GM21717 (cell line): ENCODE results near the gene CUZD1.

Experiments
- ATAC-seq: cut with Tn5 transposase; IDR thresholded peaks from one replicate; pipeline ENCODE4 v1.9.1; 2021; ENCODE audit warnings: mild to moderate bottlenecking, moderate library complexity; ENCODE audit not compliant: unreplicated experiment

The CUZD1 gene

GRCh38 chr10:122855745-122856144 lies 10.1 kb upstream of the CUZD1 start:
- ATAC-seq, result no peak

- no peak for ATAC-seq
Observed at GRCh38 chr10:122854648-122855047, 9.0 kb upstream of the CUZD1 start.

- ATAC-seq, result no peak
Observed at GRCh38 chr10:122853665-122854313, 8.1 kb upstream of the CUZD1 start.

GRCh38 chr10:122852261-122852660 lies 6.6 kb upstream of the CUZD1 start:
- ATAC-seq, result no peak

GRCh38 chr10:122850705-122851640 lies 5.3 kb upstream of the CUZD1 start:
- ATAC-seq, result no peak

GRCh38 chr10:122849900-122850605 lies 4.4 kb upstream of the CUZD1 start:
- no peak for ATAC-seq

- ATAC-seq, result no peak
Observed at GRCh38 chr10:122849090-122849489, 3.4 kb upstream of the CUZD1 start.

GRCh38 chr10:122847782-122848604 lies 2.3 kb upstream of the CUZD1 start:
- no peak for ATAC-seq

GRCh38 chr10:122844146-122844545 lies 1.5 kb downstream of the CUZD1 start:
- no peak for ATAC-seq

GRCh38 chr10:122841569-122841968 lies 4.1 kb downstream of the CUZD1 start:
- no peak for ATAC-seq

- ATAC-seq, result no peak
Observed at GRCh38 chr10:122839505-122839904, 6.2 kb downstream of the CUZD1 start.

GRCh38 chr10:122838880-122839279 lies 6.8 kb downstream of the CUZD1 start:
- no peak for ATAC-seq

GRCh38 chr10:122835908-122836307 lies 9.7 kb downstream of the CUZD1 start:
- no peak for ATAC-seq

GRCh38 chr10:122830965-122831353 lies 14.7 kb downstream of the CUZD1 start:
- no peak for ATAC-seq

- ATAC-seq, result no peak
Observed at GRCh38 chr10:122830273-122830964, 15.2 kb downstream of the CUZD1 start.

GRCh38 chr10:122829454-122829853 lies 16.2 kb downstream of the CUZD1 start:
- ATAC-seq, result no peak

- ATAC-seq, result no peak
Observed at GRCh38 chr10:122828716-122829255, 16.9 kb downstream of the CUZD1 start.

GRCh38 chr10:122827302-122827701 lies 18.4 kb downstream of the CUZD1 start:
- no peak for ATAC-seq

- no peak for ATAC-seq
Observed at GRCh38 chr10:122822973-122823690, 22.5 kb downstream of the CUZD1 start.
